Neural progenitor cell (in vitro differentiated cells): ENCODE measurements around the gene FANCC. TPM values are rescaled to one million over a fixed set of nuclear protein-coding genes. Genes with fewer than 3 reads are reported as not detected.

ENCODE experiments used
- DNase-seq: peaks from one replicate; pipeline ENCODE4 v3.0.0-alpha.2; 2016; ENCODE audit warnings: low spot score
- H2AFZ ChIP-seq: fragments of 200-600 bp; sonication (generic); replicated peaks from 2 replicates; pipeline ENCODE4 v1.6.1; 2016; ENCODE audit warnings: antibody characterized with exemption
- H3F3A ChIP-seq: fragments of 200-600 bp; sonication (generic); 2 replicates; pipeline ENCODE4 v1.6.1; 2016; ENCODE audit warnings: antibody characterized with exemption, low read depth
- H3K27ac ChIP-seq: fragments of 200-600 bp; sonication (generic); 2 replicates; pipeline ENCODE4 v1.5.1; 2016; ENCODE audit warnings: mild to moderate bottlenecking
- H3K27me3 ChIP-seq: fragments of 200-600 bp; sonication (generic); 2 replicates; pipeline ENCODE4 v1.6.1; 2016; ENCODE audit warnings: mild to moderate bottlenecking, moderate library complexity
- H3K36me3 ChIP-seq: fragments of 200-600 bp; sonication (generic); 2 replicates; pipeline ENCODE4 v1.5.1; 2016
- H3K4me1 ChIP-seq: fragments of 200-600 bp; sonication (generic); 2 replicates; pipeline ENCODE4 v1.6.1; 2016; ENCODE audit warnings: mixed run types
- H3K4me2 ChIP-seq: fragments of 200-600 bp; sonication (generic); 2 replicates; pipeline ENCODE4 v1.6.1; 2016
- H3K4me3 ChIP-seq: fragments of 200-600 bp; sonication (generic); 2 replicates; pipeline ENCODE4 v1.5.1; 2016
- H3K79me2 ChIP-seq: fragments of 200-600 bp; sonication (generic); 2 replicates; pipeline ENCODE4 v1.6.1; 2016; ENCODE audit warnings: low read depth
- H3K9ac ChIP-seq: fragments of 200-600 bp; sonication (generic); 2 replicates; pipeline ENCODE4 v1.6.1; 2016
- H3K9me3 ChIP-seq: fragments of 200-600 bp; sonication (generic); 2 replicates; pipeline ENCODE4 v1.5.1; 2016; ENCODE audit warnings: low read depth
- H4K20me1 ChIP-seq: fragments of 200-600 bp; sonication (generic); 2 replicates; pipeline ENCODE4 v1.6.1; 2016; ENCODE audit warnings: low read depth
- H3K27ac Mint-ChIP-seq: 3 replicates; pipeline ENCODE4 v1.8.0; 2021; ENCODE audit warnings: mixed read lengths
- H3K27me3 Mint-ChIP-seq: 2 replicates; pipeline ENCODE4 v1.8.0; 2022; ENCODE audit warnings: low read depth, mild to moderate bottlenecking, inconsistent platforms, moderate library complexity, mixed read lengths; ENCODE audit not compliant: insufficient read depth
- H3K36me3 Mint-ChIP-seq: 3 replicates; pipeline ENCODE4 v1.8.0; 2021; ENCODE audit warnings: mixed read lengths
- H3K4me1 Mint-ChIP-seq: 3 replicates; pipeline ENCODE4 v1.8.0; 2021; ENCODE audit warnings: mixed read lengths
- H3K4me3 Mint-ChIP-seq: 3 replicates; pipeline ENCODE4 v1.8.0; 2021; ENCODE audit warnings: mild to moderate bottlenecking, moderate library complexity, mixed read lengths
- H3K9me3 Mint-ChIP-seq: 3 replicates; pipeline ENCODE4 v1.8.0; 2020; ENCODE audit warnings: mixed read lengths
- CTCF ChIP-seq: fragments of 200-600 bp; sonication (generic); IDR thresholded peaks from 2 replicates; pipeline ENCODE4 v1.5.1; 2017; ENCODE audit warnings: antibody characterized with exemption, mild to moderate bottlenecking
- EZH2 ChIP-seq: fragments of 200-600 bp; sonication (generic); IDR thresholded peaks from 2 replicates; pipeline ENCODE4 v1.6.1; 2017; ENCODE audit warnings: antibody characterized with exemption, mild to moderate bottlenecking, moderate library complexity
- EZH2phosphoT487 ChIP-seq: fragments of 200-600 bp; sonication (generic); IDR thresholded peaks from 2 replicates; pipeline ENCODE4 v1.6.1; 2017; ENCODE audit warnings: antibody characterized with exemption
- total RNA-seq: library from RNA; depleted of rRNA; stranded (reverse); fragments of >200 nt; gene quantifications from 2 replicates; pipeline ENCODE4 v1.2.3, GENCODE V29; 2015; ENCODE audit warnings: low replicate concordance

The FANCC gene
- total RNA-seq, 1 donor from 2014 or later, result 49.6 TPM

- TF ChIP-seq EZH2phosphoT487, result no peak
- TF ChIP-seq EZH2, result no peak
- TF ChIP-seq CTCF, result no peak
- Histone ChIP-seq H3K27ac (no peak overlapping the region), H4K20me1 (no peaks in the 10 kb centered on the region), H3K4me3 (no peak overlapping the region), H3K9me3 (no peaks in the 10 kb centered on the region), H3K79me2 (no peaks in the 10 kb centered on the region), H2AFZ (no peak overlapping the region), H3K4me1 (peaks cover 30% of the 10 kb centered on the region), H3K27me3 (no peaks in the 10 kb centered on the region), H3K36me3 (no peaks in the 10 kb centered on the region), H3F3A (peaks cover 9% of the 10 kb centered on the region), H3K4me2 (no peak overlapping the region), H3K9ac (no peak overlapping the region)
- Mint-ChIP-seq H3K4me3 (no peak overlapping the region), H3K36me3 (peaks cover 9% of the 10 kb centered on the region), H3K4me1 (peaks cover 80% of the 10 kb centered on the region), H3K27me3 (no peaks in the 10 kb centered on the region), H3K9me3 (no peaks in the 10 kb centered on the region), H3K27ac (peak overlapping the region; percentile 90)
- DNase-seq, result no peak
These were observed 259.3 kb downstream of the FANCC start for GRCh38 chr9:95058121-95058785.

- no peaks in the 10 kb centered on the region for H3K79me2 ChIP-seq
- peaks cover 28% of the 10 kb centered on the region for H3K4me1 ChIP-seq
- DNase-seq, result no peak
- no peak overlapping the region for H3K9ac ChIP-seq
- no peak overlapping the region for H3K27ac ChIP-seq
- H3K4me3 Mint-ChIP-seq, result no peak overlapping the region
- TF ChIP-seq EZH2, result no peak
- no peak for TF ChIP-seq EZH2phosphoT487
- TF ChIP-seq CTCF, result no peak
- no peaks in the 10 kb centered on the region for H3K9me3 ChIP-seq
- H2AFZ ChIP-seq, result no peak overlapping the region
- H3K36me3 ChIP-seq, result no peaks in the 10 kb centered on the region
- H3K27me3 Mint-ChIP-seq, result no peaks in the 10 kb centered on the region
- no peaks in the 10 kb centered on the region for H3K27me3 ChIP-seq
- peaks cover 9% of the 10 kb centered on the region for H3F3A ChIP-seq
- peaks cover 69% of the 10 kb centered on the region for H3K4me1 Mint-ChIP-seq
- H4K20me1 ChIP-seq, result no peaks in the 10 kb centered on the region
- no peak overlapping the region for H3K27ac Mint-ChIP-seq
- no peak overlapping the region for H3K4me3 ChIP-seq
- peaks cover 6% of the 10 kb centered on the region for H3K36me3 Mint-ChIP-seq
- H3K9me3 Mint-ChIP-seq, result no peaks in the 10 kb centered on the region
- no peak overlapping the region for H3K4me2 ChIP-seq
These were observed 260.4 kb downstream of the FANCC start for GRCh38 chr9:95057101-95057500.

GRCh38 chr9:95055851-95056551, 261.5 kb downstream of the FANCC start:
- TF ChIP-seq CTCF (no peak), EZH2 (no peak), EZH2phosphoT487 (no peak)
- Mint-ChIP-seq H3K4me1 (peaks cover 60% of the 10 kb centered on the region), H3K36me3 (peaks cover 5% of the 10 kb centered on the region), H3K27ac (peak overlapping the region; percentile 96), H3K9me3 (no peaks in the 10 kb centered on the region), H3K4me3 (peak overlapping the region; percentile 70), H3K27me3 (no peaks in the 10 kb centered on the region)
- Histone ChIP-seq H3K27ac (no peak overlapping the region), H3K4me2 (no peak overlapping the region), H3K4me1 (peaks cover 28% of the 10 kb centered on the region), H3K79me2 (no peaks in the 10 kb centered on the region), H4K20me1 (no peaks in the 10 kb centered on the region), H3K36me3 (no peaks in the 10 kb centered on the region), H3F3A (peaks cover 9% of the 10 kb centered on the region), H3K9me3 (no peaks in the 10 kb centered on the region), H3K4me3 (no peak overlapping the region), H3K27me3 (no peaks in the 10 kb centered on the region), H3K9ac (no peak overlapping the region), H2AFZ (no peak overlapping the region)
- no peak for DNase-seq
